ENCODE results near the gene TUBA3D. TPM values are rescaled to one million over a fixed set of nuclear protein-coding genes. Genes with fewer than 3 reads are reported as not detected.
"Not testable (repeated sequence)": the region's sequence is repeated elsewhere in the genome, so short reads cannot be mapped to it uniquely, and the experiment has no call there.

The TUBA3D gene
- total RNA-seq, 4 donors from 2014 or later: 0.89 to 2.0 TPM; not detected in 2

DNA sequence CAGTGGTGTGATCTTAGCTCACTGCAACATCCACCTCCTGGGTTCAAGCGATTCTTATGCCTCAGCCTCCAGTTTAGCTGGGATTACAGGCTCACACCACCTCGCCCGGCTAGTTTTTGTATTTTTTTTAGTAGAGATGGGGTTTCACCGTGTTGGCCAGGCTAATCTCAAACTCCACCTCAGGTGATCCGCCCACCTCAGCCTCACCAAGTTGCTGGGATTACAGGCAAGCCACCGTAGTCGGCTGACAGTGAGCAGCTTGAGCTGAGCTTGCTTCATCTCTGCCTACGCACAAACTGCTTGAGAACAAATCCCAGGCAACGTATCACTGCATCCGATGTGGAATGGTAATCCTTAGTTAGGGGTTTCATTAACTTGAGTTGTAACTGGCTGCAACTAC, 8.2 kb upstream of the TUBA3D start:
- DNase-seq (ENCODE audit: low spot score in 2 of 2): peak in 1 of 2 donors; percentile 76
- intact Hi-C loops (cut with DNase I; ENCODE audit: low total_unique reads): not testable (repeated sequence)
- WGBS, 2 donors: 88 to 91% methylated on average over 10 of the region's 10 CpGs

GRCh38 chr2:131470944-131471343, 5.0 kb upstream of the TUBA3D start:
- 80 to 95% methylated on average over 1 to 2 of the region's 3 CpGs for WGBS, 2 donors
- H3K4me3 ChIP-seq (ENCODE audit: low read depth, poor library complexity, severe bottlenecking); intact Hi-C loops (cut with DNase I; ENCODE audit: low total_unique reads): not testable (repeated sequence)
- peak in 1 of 2 donors; percentile 43 for DNase-seq (ENCODE audit: low spot score in 2 of 2)

More for the DNA sequence above, 8.2 kb upstream of the TUBA3D start:
- H3K4me3 ChIP-seq (ENCODE audit: low read depth, poor library complexity, severe bottlenecking): not testable (repeated sequence)

DNA sequence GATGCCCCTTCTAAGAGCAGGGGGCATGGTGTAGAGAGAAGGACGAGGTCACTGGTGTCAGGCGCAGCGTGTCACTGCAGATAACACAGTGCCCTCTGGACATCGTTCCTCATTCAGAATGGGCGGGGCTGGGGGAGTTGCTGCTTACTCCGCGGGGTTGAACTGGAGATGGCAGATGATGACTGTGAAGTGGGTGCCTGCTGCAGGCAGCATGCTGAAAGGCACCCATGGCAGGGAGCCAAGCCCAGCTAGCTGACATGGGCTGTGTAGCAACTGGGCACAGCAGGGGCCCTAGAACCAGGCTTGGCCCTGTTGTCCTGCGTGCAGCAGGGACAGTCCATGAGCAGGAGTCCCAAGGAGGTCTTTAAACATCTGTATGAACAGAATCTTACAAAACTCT, 4.3 kb upstream of the TUBA3D start:
- intact Hi-C loops (cut with DNase I; ENCODE audit: low total_unique reads); H3K4me3 ChIP-seq (ENCODE audit: low read depth, poor library complexity, severe bottlenecking): not testable (repeated sequence)
- WGBS, 2 donors: 70 to 100% methylated on average over 1 to 3 of the region's 8 CpGs
- DNase-seq (ENCODE audit: low spot score in 2 of 2): peak in 1 of 2 donors; percentile 82

GRCh38 chr2:131473266-131473665, 2.7 kb upstream of the TUBA3D start:
- 81 to 90% methylated on average over 2 of the region's 2 CpGs for whole genome bisulfite sequencing, 2 donors
- H3K4me3 ChIP-seq (ENCODE audit: low read depth, poor library complexity, severe bottlenecking); intact Hi-C loops (cut with DNase I; ENCODE audit: low total_unique reads): not testable (repeated sequence)
- DNase-seq (ENCODE audit: low spot score in 2 of 2): peak in 1 of 2 donors; percentile 62

DNA sequence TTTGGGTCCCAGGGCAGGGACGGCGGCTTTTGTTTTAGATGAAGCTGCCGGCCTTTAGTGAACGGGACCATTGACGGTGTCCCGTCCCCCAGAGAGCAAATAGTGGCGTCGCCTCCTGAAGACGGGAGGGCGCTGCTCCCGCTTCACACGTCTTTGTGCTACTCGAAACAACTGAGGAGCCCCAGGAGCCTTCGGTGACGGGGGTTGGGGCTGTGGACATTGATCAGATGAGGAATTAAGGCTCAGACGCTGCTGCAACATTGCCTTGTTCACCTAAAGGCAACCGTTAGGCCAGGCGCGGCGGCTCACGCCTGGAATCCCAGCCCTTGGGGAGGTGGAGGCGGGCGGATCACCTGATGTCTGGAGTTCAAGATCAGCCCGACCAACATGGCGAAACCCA, 444 bp downstream of the TUBA3D start:
- WGBS, 2 donors: 97 to 99% methylated on average over 25 of the region's 25 CpGs
- intact Hi-C loops (cut with DNase I; ENCODE audit: low total_unique reads); H3K4me3 ChIP-seq (ENCODE audit: low read depth, poor library complexity, severe bottlenecking): not testable (repeated sequence)
- DNase-seq (ENCODE audit: low spot score in 2 of 2): peak in 1 of 2 donors; percentile 49

DNA sequence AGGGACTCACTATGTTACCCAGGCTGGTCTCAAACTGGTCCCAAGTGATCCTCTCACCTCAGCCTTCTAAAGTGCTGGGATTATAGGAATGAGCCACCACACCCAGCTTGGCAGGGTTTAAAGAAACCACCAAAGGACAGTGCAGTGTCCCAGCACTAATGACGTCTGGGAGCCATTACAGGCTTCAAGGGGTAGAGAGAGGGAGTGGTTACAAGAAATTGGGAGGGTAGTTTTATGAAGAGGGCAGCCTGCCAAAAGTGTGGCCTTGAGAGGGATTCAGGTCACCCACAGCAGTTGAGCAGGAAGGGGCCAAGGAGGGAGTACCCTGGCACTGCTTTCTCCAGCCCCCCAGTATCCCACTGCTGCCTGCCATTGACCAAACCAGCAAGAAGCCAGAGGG, 1.3 kb downstream of the TUBA3D start:
- WGBS, 2 donors: 38 to 45% methylated on average over 1 of the region's 1 CpG
- H3K4me3 ChIP-seq (ENCODE audit: low read depth, poor library complexity, severe bottlenecking); intact Hi-C loops (cut with DNase I; ENCODE audit: low total_unique reads): not testable (repeated sequence)
- peak in 1 of 2 donors; percentile 9 for DNase-seq (ENCODE audit: low spot score in 2 of 2)

- WGBS, 2 donors: 82 to 89% methylated on average over 11 to 13 of the region's 18 CpGs
- DNase-seq (ENCODE audit: low spot score in 2 of 2): peak in 1 of 2 donors; percentile 67
- H3K4me3 ChIP-seq (ENCODE audit: low read depth, poor library complexity, severe bottlenecking); intact Hi-C loops (cut with DNase I; ENCODE audit: low total_unique reads): not testable (repeated sequence)
These were observed 2.3 kb downstream of the TUBA3D start for GRCh38 chr2:131478074-131478849.

- 89 to 96% methylated on average over 9 of the region's 9 CpGs for WGBS, 2 donors
- intact Hi-C loops (cut with DNase I; ENCODE audit: low total_unique reads); H3K4me3 ChIP-seq (ENCODE audit: low read depth, poor library complexity, severe bottlenecking); DNase-seq (ENCODE audit: low spot score in 2 of 2): not testable (repeated sequence)
These were observed 3.0 kb downstream of the TUBA3D start for GRCh38 chr2:131478850-131479461.

- 99 to 100% methylated on average over 2 to 15 of the region's 20 CpGs for WGBS, 2 donors
- intact Hi-C loops (cut with DNase I; ENCODE audit: low total_unique reads); H3K4me3 ChIP-seq (ENCODE audit: low read depth, poor library complexity, severe bottlenecking): not testable (repeated sequence)
- peak in 1 of 2 donors; percentile 72 for DNase-seq (ENCODE audit: low spot score in 2 of 2)
These were observed 4.4 kb downstream of the TUBA3D start for GRCh38 chr2:131480351-131480750.

- DNase-seq (ENCODE audit: low spot score in 2 of 2): peak in 1 of 2 donors; percentile 75
- intact Hi-C loops (cut with DNase I; ENCODE audit: low total_unique reads); H3K4me3 ChIP-seq (ENCODE audit: low read depth, poor library complexity, severe bottlenecking): not testable (repeated sequence)
- 91 to 96% methylated on average over 19 of the region's 19 CpGs for WGBS, 2 donors
These were observed 6.7 kb downstream of the TUBA3D start for GRCh38 chr2:131482506-131483155.

- intact Hi-C loops (cut with DNase I; ENCODE audit: low total_unique reads); H3K4me3 ChIP-seq (ENCODE audit: low read depth, poor library complexity, severe bottlenecking); DNase-seq (ENCODE audit: low spot score in 2 of 2): not testable (repeated sequence)
- 92 to 93% methylated on average over 22 to 24 of the region's 24 CpGs for WGBS, 2 donors
These were observed 8.3 kb downstream of the TUBA3D start for GRCh38 chr2:131483981-131484820.

- intact Hi-C loops (cut with DNase I; ENCODE audit: low total_unique reads); H3K4me3 ChIP-seq (ENCODE audit: low read depth, poor library complexity, severe bottlenecking); DNase-seq (ENCODE audit: low spot score in 2 of 2): not testable (repeated sequence)
- WGBS, 2 donors: 80 to 91% methylated on average over 10 to 11 of the region's 11 CpGs
These were observed 9.1 kb downstream of the TUBA3D start for GRCh38 chr2:131484906-131485460.

DNA sequence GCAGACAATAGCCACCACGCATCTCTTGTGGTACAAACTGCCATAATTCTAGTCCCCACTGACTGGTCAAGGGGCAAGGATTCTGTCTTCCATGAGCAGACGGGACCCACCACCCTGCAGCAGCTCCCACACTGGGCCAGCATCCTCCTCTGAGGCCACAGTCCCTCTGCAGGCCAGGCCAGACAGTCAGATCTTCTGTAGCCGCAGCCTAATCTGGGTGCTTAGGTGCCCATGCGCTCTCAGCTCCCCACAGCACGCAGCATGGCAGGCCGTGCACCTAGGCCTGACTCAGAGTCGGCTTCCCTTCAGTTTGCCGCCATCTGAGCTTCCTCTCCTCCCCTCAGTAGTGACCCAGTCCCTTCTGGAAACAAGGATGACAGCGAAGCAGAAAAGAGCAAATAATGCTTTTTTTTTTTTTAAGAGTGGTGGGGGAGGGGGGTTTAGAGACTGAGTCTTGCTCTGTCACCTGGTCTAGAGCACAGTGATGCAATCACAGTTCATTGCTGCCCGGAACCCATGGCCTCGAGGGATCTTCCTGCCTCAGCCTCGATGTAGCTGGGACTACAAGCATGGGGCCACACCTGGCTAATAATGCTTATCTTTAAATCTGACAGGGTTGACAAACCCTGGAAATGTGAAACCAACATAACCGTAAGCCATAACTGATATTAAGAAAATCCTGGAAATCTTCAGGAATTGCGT, 10.4 kb downstream of the TUBA3D start:
- WGBS, 2 donors: 77 to 80% methylated on average over 12 to 14 of the region's 14 CpGs
- intact Hi-C loops (cut with DNase I; ENCODE audit: low total_unique reads); H3K4me3 ChIP-seq (ENCODE audit: low read depth, poor library complexity, severe bottlenecking): not testable (repeated sequence)

More for the DNA sequence above, 10.4 kb downstream of the TUBA3D start:
- not testable (repeated sequence) for DNase-seq (ENCODE audit: low spot score in 2 of 2)
